AG09309 (cell line): ENCODE results near the gene VAX1.

Source experiments
- DNase-seq: peaks from one replicate; pipeline ENCODE4 v3.0.0-alpha.2; 2010; ENCODE audit warnings: low read depth
- H3K4me3 ChIP-seq: 2 replicates; pipeline ENCODE4 v1.5.1; 2011; ENCODE audit warnings: mild to moderate bottlenecking, low read depth, low read length, moderate library complexity; ENCODE audit not compliant: control insufficient read depth
- TF ChIP-seq, protein P1 (sequence below): IDR thresholded peaks from 2 replicates; pipeline ENCODE4 v1.5.1; 2011; ENCODE audit warnings: mild to moderate bottlenecking, low read depth, low read length, inconsistent platforms; ENCODE audit not compliant: insufficient read depth, control insufficient read depth; ENCODE audit errors: missing control alignments

Gene VAX1

DNA sequence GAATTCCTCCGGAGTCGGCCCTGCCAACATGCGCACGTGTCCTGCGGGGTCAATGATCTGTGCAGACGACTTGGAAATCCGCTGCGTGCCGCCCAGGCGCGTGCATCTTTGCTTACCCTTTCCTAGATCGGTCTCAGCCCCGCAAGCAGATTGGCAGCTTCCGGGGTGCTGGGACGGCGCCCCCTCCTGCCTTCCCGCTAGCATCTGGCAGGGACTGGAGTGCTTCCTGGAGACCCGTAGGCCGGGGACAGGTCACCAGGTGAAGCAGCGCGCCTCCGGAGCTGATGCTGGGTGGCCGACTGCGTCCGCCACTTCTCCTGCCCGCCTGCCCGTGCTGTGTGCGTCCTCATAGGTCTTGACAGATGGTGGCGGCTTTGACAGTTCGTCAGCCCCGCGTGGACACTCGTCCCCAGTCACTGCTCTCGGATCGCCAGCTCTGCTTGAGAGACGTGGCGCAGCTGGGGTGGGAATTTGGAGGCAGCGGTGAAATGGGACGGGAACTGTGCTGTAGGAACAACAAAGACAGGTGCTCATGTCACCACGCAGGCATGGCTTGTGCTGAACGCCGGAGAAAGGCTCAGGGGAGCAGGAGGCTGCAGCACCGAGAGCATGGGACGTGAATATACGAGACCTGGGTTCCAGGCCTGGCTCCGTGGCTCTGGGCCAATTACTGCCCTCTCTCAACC, 37.3 kb upstream of the VAX1 start:
- TF ChIP-seq, protein P1, sequence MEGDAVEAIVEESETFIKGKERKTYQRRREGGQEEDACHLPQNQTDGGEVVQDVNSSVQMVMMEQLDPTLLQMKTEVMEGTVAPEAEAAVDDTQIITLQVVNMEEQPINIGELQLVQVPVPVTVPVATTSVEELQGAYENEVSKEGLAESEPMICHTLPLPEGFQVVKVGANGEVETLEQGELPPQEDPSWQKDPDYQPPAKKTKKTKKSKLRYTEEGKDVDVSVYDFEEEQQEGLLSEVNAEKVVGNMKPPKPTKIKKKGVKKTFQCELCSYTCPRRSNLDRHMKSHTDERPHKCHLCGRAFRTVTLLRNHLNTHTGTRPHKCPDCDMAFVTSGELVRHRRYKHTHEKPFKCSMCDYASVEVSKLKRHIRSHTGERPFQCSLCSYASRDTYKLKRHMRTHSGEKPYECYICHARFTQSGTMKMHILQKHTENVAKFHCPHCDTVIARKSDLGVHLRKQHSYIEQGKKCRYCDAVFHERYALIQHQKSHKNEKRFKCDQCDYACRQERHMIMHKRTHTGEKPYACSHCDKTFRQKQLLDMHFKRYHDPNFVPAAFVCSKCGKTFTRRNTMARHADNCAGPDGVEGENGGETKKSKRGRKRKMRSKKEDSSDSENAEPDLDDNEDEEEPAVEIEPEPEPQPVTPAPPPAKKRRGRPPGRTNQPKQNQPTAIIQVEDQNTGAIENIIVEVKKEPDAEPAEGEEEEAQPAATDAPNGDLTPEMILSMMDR: no peak

DNA sequence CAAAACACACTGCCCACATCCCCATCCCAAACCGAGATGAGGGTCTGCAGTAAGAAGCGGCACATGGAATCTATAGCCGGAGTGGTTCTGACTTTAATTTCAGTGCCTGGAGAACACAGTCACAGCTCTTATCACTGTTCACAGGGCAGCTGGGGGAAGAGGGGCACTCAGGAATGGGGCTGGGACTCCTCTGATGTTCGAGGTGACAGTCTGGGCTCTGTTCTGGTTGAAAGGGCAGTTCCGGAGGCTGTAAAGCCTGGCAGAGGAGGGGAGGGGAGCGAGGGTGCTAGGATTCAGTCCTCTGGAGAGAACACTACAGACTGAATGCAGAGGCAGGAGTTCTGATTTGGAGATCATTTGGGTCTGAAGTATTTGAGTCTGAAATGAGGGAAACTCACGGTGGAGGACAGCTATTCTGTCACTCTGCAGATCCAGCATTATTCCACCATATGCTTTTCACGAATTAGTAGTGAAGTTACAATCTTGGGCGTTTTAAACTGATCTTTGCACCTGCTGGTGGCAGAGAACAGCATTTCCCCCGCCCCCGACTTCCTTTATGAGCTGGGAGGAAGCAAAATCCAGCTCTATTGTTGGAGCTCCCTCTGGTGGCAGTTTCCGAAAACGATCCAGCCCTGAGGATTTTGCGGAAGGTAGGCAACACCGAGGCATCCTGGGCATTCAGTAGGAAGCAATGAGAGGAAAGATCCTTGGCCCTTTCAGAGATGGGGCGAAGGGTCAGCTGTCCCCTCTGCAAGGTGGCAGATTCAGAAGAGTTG, 36.6 kb upstream of the VAX1 start:
- peak; percentile 21 for DNase-seq
- TF ChIP-seq, protein P1: peak; percentile 89
- H3K4me3 ChIP-seq: peak overlapping the region; percentile 37

More for the DNA sequence above, 37.3 kb upstream of the VAX1 start:
- no peak for DNase-seq
- peak overlapping the region; percentile 37 for H3K4me3 ChIP-seq

DNA sequence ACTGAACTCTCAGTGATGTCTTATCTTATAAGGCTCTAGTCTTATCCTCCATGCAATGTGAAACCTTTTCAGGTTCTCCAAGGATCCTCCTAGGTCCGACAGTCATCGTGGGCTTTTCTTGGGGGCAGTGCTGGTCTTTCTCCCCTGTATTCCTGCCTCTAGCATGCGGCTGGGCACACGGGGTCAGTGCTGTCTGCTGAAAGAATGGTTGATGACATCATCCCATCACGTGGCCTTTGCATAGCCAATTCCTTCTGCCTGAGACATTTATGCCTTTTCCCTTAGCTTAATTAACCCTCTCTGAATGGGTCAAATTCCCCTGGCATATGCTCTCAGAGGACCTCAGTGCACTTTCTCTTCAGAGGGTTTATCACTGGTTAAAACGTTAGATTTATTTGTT, 32.2 kb upstream of the VAX1 start:
- no peak overlapping the region for H3K4me3 ChIP-seq
- no peak for DNase-seq
- TF ChIP-seq, protein P1: no peak

DNA sequence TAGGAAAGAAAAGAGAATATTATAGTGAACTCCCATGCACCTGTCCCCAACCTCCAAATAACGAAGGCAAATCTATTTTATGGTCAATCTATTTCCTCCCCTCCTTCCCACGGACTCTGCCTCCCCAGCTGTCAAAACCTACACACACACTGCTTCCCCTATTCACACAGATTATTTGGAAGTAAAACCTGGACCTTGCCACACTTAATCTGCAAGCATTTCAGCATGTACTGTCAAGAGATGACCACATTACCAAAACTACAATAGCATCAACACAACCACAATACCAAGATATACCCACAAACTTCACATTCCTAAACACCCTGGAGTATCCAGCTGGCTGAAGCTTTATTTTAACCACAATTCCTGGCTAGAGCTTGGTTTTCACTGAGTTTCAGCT, 31.4 kb upstream of the VAX1 start:
- DNase-seq: no peak
- H3K4me3 ChIP-seq: no peak overlapping the region
- TF ChIP-seq, protein P1: no peak

DNA sequence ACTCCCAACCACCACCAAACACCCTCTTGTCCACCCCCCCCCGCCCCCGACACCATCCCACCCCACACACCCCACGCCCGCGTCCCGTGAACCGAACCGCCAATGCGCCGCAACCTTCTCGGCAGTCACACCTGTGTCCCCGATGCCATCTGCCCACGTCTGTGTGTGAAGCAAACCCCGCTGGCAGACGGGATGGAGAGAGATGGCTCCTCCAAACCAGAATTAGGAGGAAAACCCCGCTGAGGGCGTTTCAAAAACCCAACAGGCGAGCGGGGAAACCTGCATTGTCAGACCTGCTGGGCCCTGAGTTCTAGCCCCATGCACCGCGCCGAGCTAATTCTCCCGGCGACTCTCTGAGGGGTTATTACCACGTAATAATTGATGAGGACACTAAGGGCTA, 30.7 kb upstream of the VAX1 start:
- no peak overlapping the region for H3K4me3 ChIP-seq
- no peak for DNase-seq
- TF ChIP-seq, protein P1: no peak

DNA sequence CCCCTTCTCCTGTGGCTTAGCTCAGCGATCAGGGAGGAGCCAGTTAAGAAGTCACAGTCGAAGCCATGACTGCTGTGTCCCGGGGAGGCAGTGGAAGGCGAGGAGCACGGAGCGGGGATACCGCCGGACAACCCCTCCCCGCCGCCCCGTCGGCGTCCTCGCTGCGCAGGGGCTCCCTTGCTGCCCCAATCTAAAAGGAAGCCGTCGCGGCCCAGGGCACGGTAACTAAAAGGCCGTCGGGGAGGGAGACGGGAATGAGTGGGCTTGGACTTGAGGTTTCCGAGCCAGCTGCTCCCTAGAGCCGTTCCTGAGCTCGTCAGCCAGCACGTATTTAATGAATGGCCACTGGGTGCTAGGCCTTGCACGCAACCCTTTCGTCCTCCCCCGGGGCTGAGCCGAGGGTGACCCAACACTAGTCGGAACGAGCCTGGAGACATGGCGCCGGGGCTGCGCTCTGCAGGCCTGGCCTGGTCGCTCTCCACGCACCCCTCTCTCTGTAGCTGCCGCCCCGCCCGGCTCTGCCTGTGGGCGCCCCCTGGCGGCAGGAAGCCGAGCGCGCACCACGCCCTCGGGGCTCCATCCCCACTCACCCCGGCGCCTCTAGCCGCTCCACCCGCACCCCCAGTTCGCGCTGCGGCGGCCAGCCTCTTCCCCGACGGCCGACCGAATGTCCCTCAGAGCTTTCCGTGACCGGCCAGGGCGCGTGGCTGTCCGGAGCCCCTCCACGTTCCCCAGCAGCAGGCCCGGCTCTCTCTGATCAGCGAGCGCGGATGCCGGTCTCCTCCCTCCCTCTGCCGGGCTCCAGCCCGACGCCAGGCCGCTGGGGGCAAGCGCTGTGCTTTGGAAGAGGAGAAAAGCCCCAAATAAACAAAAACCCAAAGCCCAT, 30.0 kb upstream of the VAX1 start:
- no peak for DNase-seq

More for the DNA sequence above, 30.0 kb upstream of the VAX1 start:
- TF ChIP-seq, protein P1: peak; percentile 65
- H3K4me3 ChIP-seq: peak overlapping the region; percentile 1; the same call in 1 of the 2 replicates
